HG03135 (cell line): ENCODE measurements around the gene GTF2E1.

Source experiments
- ATAC-seq: cut with Tn5 transposase; IDR thresholded peaks from one replicate; pipeline ENCODE4 v1.9.1; 2021; ENCODE audit warnings: mild to moderate bottlenecking, moderate library complexity; ENCODE audit not compliant: unreplicated experiment

The GTF2E1 gene

GRCh38 chr3:120796976-120797375, 54.4 kb downstream of the GTF2E1 start:
- ATAC-seq, result no peak

GRCh38 chr3:120797857-120798256, 55.3 kb downstream of the GTF2E1 start:
- no peak for ATAC-seq

- ATAC-seq, result no peak
Observed at GRCh38 chr3:120798346-120798745, 55.8 kb downstream of the GTF2E1 start.

- no peak for ATAC-seq
Observed at GRCh38 chr3:120800625-120801024, 58.1 kb downstream of the GTF2E1 start.

- no peak for ATAC-seq
Observed at GRCh38 chr3:120801484-120801883, 58.9 kb downstream of the GTF2E1 start.

- no peak for ATAC-seq
Observed at GRCh38 chr3:120802916-120803315, 60.4 kb downstream of the GTF2E1 start.

GRCh38 chr3:120816728-120817127, 74.2 kb downstream of the GTF2E1 start:
- no peak for ATAC-seq

GRCh38 chr3:120820748-120821147, 78.2 kb downstream of the GTF2E1 start:
- ATAC-seq, result no peak

GRCh38 chr3:120821426-120821825, 78.9 kb downstream of the GTF2E1 start:
- ATAC-seq, result no peak

- ATAC-seq, result no peak
Observed at GRCh38 chr3:120823156-120823555, 80.6 kb downstream of the GTF2E1 start.

- no peak for ATAC-seq
Observed at GRCh38 chr3:120824613-120825012, 82.1 kb downstream of the GTF2E1 start.

- no peak for ATAC-seq
Observed at GRCh38 chr3:120828796-120829195, 86.3 kb downstream of the GTF2E1 start.

- ATAC-seq, result no peak
Observed at GRCh38 chr3:120831066-120831465, 88.5 kb downstream of the GTF2E1 start.
